HCT116 (cell line): ENCODE measurements around the gene RIN3. TPM values are rescaled to one million over a fixed set of nuclear protein-coding genes. Genes with fewer than 3 reads are reported as not detected.

Source experiments
- ATAC-seq: fragments of 200-7000 bp; cut with Tn5 transposase; 2 replicates; pipeline ENCODE4 v1.9.1; 2020; ENCODE audit warnings: mild to moderate bottlenecking, moderate library complexity
- BruUV-seq: library from RNA; stranded (reverse); fragments of 400-500 nt; replicated peaks from 2 replicates; lab custom pipeline; 2021; lab: Mats Ljungman, UMichigan
- CTCF ChIA-PET: fragments of 300-600 bp; sonication (Branson Sonifier 250); formaldehyde crosslinking; loops from one replicate; lab custom pipeline; 2021; ENCODE audit warnings: antibody characterized with exemption; lab: Charles Lee
- POLR2A ChIA-PET: fragments of 300-600, 350-600 bp; sonication (Branson Sonifier 250); formaldehyde crosslinking; loops from one replicate; lab custom pipeline; 2021; ENCODE audit warnings: antibody characterized with exemption; lab: Charles Lee
- RAD21 ChIA-PET, 2 experiments: fragments of 300-600 bp; sonication (Branson Sonifier 250); formaldehyde crosslinking; loops; one replicate each; lab custom pipeline; 2023; ENCODE audit warnings: low total read pairs in 2 of 2; ENCODE audit not compliant: uncharacterized antibody in 2 of 2, unreplicated experiment in 2 of 2, low non-redundant PET in 1 of 2; lab: Charles Lee
- DNase-seq: peaks from one replicate; pipeline ENCODE4 v3.0.0-alpha.2; 2010; ENCODE audit warnings: low read depth, low spot score
- H2AFZ ChIP-seq: fragments of 200-600 bp; shearing (Covaris generic), sonication (generic); 2 replicates; pipeline ENCODE4 v1.6.1; 2017; ENCODE audit warnings: low read depth, mixed run types, mixed read lengths, antibody characterized with exemption, low read length; ENCODE audit not compliant: poor library complexity, severe bottlenecking
- H3K27ac ChIP-seq: 2 replicates; pipeline ENCODE4 v1.5.1; 2012; ENCODE audit warnings: low read depth, low read length
- H3K27me3 ChIP-seq: fragments of 200-600 bp; sonication (generic); 2 replicates; pipeline ENCODE4 v1.6.1; 2016; ENCODE audit warnings: mixed run types, low read length, mixed read lengths; ENCODE audit not compliant: insufficient read depth
- H3K36me3 ChIP-seq, 2 experiments: fragments of 200-500 bp in 1 of 2; fragments of 200-600 bp in 1 of 2; sonication (Bioruptor generic) in 1 of 2; sonication (generic) in 1 of 2; 2 replicates each; pipeline versions ENCODE4 v1.5.1 to v1.6.1; 2014 to 2016; ENCODE audit warnings: low read length in 2 of 2, inconsistent platforms in 1 of 2, mixed read lengths in 1 of 2, mixed run types in 1 of 2; ENCODE audit not compliant: insufficient read depth in 2 of 2, control insufficient read depth in 1 of 2
- H3K4me1 ChIP-seq, 2 experiments: fragments of 200-600 bp in 1 of 2; sonication (generic) in 1 of 2; 2 replicates each; pipeline versions ENCODE4 v1.5.1 to v1.6.1; 2012 to 2017; ENCODE audit warnings: low read length in 2 of 2, inconsistent platforms in 1 of 2, mild to moderate bottlenecking in 1 of 2, mixed read lengths in 1 of 2, mixed run types in 1 of 2, moderate library complexity in 1 of 2; ENCODE audit not compliant: insufficient read depth in 2 of 2, control insufficient read depth in 1 of 2
- H3K4me2 ChIP-seq: fragments of 200-600 bp; sonication (generic); 2 replicates; pipeline ENCODE4 v1.6.1; 2017; ENCODE audit warnings: mixed run types, low read length, mixed read lengths
- H3K4me3 ChIP-seq, 2 experiments: fragments of 200-600 bp in 1 of 2; sonication (generic) in 1 of 2; replicated peaks in 1 of 2; 2 replicates each; pipeline ENCODE4 v1.5.1; 2011 to 2016; ENCODE audit warnings: low read length in 2 of 2, control low read depth in 1 of 2, low read depth in 1 of 2, mild to moderate bottlenecking in 1 of 2, mixed read lengths in 1 of 2, mixed run types in 1 of 2
- H3K79me2 ChIP-seq: fragments of 200-600 bp; sonication (generic); 2 replicates; pipeline ENCODE4 v1.6.1; 2017; ENCODE audit warnings: mild to moderate bottlenecking, mixed run types, low read length, moderate library complexity, mixed read lengths; ENCODE audit not compliant: insufficient read depth
- H3K9ac ChIP-seq: fragments of 200-600 bp; sonication (generic); 2 replicates; pipeline ENCODE4 v1.6.1; 2016; ENCODE audit warnings: low read length, mixed read lengths
- H3K9me2 ChIP-seq: fragments of 200-600 bp; sonication (generic), shearing (Covaris generic); 2 replicates; pipeline ENCODE4 v1.6.1; 2017; ENCODE audit warnings: mixed run types, mild to moderate bottlenecking, moderate library complexity; ENCODE audit not compliant: insufficient read depth
- H3K9me3 ChIP-seq, 2 experiments: fragments of 200-500 bp in 1 of 2; fragments of 200-600 bp in 1 of 2; sonication (Bioruptor generic) in 1 of 2; sonication (generic) in 1 of 2; 2 replicates each; pipeline ENCODE4 v1.6.1; 2014 to 2017; ENCODE audit warnings: low read length in 2 of 2, mixed read lengths in 2 of 2, inconsistent platforms in 1 of 2, low read depth in 1 of 2, mild to moderate bottlenecking in 1 of 2, mixed run types in 1 of 2, moderate library complexity in 1 of 2; ENCODE audit not compliant: control insufficient read depth in 1 of 2, insufficient read depth in 1 of 2
- H4K20me1 ChIP-seq: fragments of 200-600 bp; sonication (generic), shearing (Covaris generic); 2 replicates; pipeline ENCODE4 v1.6.1; 2017; ENCODE audit warnings: mixed run types, mild to moderate bottlenecking, moderate library complexity; ENCODE audit not compliant: insufficient read depth
- POLR2A ChIP-seq: IDR thresholded peaks from 2 replicates; pipeline ENCODE4 v1.7.0; 2011; ENCODE audit warnings: borderline replicate concordance; ENCODE audit not compliant: insufficient read depth, insufficient read length; ENCODE audit errors: extremely low read depth
- intact Hi-C: fragments of 100-400 bp; cut with micrococcal nuclease; formaldehyde crosslinking; loops from 2 replicates; pipeline ENCODE4 v1.10.0; 2022
- total RNA-seq: library from RNA; stranded (reverse); gene quantifications from one replicate; pipeline ENCODE4 v1.2.1, GENCODE V29; 2021; ENCODE audit not compliant: unreplicated experiment
- TF ChIP-seq, protein P1 (sequence below), 3 experiments: fragments of 200-600 bp in 1 of 3; sonication (generic) in 1 of 3; IDR thresholded peaks in 2 of 3; conservative IDR thresholded peaks in 1 of 3; 2 replicates each; pipeline ENCODE4 v1.5.1; 2012 to 2017; ENCODE audit warnings: low read depth in 2 of 3, low read length in 2 of 3, antibody characterized with exemption in 1 of 3, borderline replicate concordance in 1 of 3, control low read depth in 1 of 3, mild to moderate bottlenecking in 1 of 3, mixed read lengths in 1 of 3, mixed run types in 1 of 3, moderate library complexity in 1 of 3; ENCODE audit not compliant: insufficient read depth in 1 of 3

RIN3 gene
- total RNA-seq, 1 experiment from 2014 or later: 22.2 TPM

- H3K27me3 ChIP-seq: no peaks in the 10 kb centered on the region
- no peak overlapping the region for H2AFZ ChIP-seq
- no peak overlapping the region for H3K4me3 ChIP-seq
- CTCF ChIA-PET: interaction anchor here (0.6 kb wide), 1 partner anchor 114 kb away, joined by 3 read pairs; no protein-coding TSS in a partner anchor
- H3K9me3 ChIP-seq: no peaks in the 10 kb centered on the region
- no TSS peak for BruUV-seq
- no peaks in the 10 kb centered on the region for H3K36me3 ChIP-seq
- RAD21 ChIA-PET: no interaction called here
- POLR2A ChIA-PET: no interaction called here
- DNase-seq (no peak), ATAC-seq (no peak)
- no peaks in the 10 kb centered on the region for H3K79me2 ChIP-seq
- TF ChIP-seq POLR2A: no peak
- TF ChIP-seq, protein P1, sequence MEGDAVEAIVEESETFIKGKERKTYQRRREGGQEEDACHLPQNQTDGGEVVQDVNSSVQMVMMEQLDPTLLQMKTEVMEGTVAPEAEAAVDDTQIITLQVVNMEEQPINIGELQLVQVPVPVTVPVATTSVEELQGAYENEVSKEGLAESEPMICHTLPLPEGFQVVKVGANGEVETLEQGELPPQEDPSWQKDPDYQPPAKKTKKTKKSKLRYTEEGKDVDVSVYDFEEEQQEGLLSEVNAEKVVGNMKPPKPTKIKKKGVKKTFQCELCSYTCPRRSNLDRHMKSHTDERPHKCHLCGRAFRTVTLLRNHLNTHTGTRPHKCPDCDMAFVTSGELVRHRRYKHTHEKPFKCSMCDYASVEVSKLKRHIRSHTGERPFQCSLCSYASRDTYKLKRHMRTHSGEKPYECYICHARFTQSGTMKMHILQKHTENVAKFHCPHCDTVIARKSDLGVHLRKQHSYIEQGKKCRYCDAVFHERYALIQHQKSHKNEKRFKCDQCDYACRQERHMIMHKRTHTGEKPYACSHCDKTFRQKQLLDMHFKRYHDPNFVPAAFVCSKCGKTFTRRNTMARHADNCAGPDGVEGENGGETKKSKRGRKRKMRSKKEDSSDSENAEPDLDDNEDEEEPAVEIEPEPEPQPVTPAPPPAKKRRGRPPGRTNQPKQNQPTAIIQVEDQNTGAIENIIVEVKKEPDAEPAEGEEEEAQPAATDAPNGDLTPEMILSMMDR (IDR thresholded peaks at IDR 0.05 in 2 of 3, conservative IDR thresholded peaks at IDR 0.05 in 1 of 3; ENCODE audit: borderline replicate concordance in 1 of 3, insufficient read depth in 1 of 3, low read depth in 2 of 3, low read length in 2 of 3): no peak
- H3K27ac ChIP-seq: no peak overlapping the region
- H3K9ac ChIP-seq: no peak overlapping the region
- H3K4me1 ChIP-seq: no peaks in the 10 kb centered on the region
- no peaks in the 10 kb centered on the region for H4K20me1 ChIP-seq
- intact Hi-C loops: no loop called here
- no peak overlapping the region for H3K4me2 ChIP-seq
- no peaks in the 10 kb centered on the region for H3K9me2 ChIP-seq
These were observed 139.6 kb downstream of the RIN3 start for GRCh38 chr14:92653162-92653651.

DNA sequence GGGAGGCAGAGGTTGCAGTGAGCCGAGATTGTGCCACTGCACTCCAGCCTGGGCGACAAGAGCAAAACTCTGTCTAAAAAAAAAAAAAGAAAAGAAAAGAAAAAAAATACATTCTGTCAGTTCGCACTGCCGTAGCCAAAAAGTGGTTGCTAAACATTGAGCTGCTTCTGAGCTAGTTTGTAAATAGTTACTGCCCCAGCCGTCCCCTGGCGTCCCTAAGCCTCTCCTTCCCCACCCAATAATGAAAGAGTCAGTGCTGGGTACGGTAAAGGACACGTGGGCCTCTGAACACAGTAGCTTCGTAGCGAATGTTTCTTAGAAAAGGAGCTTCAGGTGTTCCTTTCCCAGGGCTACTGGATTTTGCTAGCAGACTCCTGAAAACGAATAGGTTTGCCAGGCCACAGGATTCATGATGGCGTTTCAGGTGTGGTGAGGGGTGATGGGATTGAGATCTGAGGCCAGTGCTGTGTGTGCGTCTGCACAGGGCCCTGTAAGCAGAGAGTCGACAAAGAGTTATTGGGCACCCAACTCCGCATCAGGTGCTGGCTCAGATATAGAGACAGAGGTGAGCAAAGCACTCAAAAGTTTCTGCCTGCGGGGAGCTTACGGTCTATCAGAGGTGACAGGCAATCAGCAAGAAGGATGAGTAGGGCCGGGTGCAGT is 140.8 kb downstream of the RIN3 start:
- Histone ChIP-seq H3K4me1 (no peaks in the 10 kb centered on the region), H3K9ac (no peak overlapping the region), H4K20me1 (no peaks in the 10 kb centered on the region), H3K4me3 (no peak overlapping the region), H3K27me3 (no peaks in the 10 kb centered on the region), H2AFZ (no peak overlapping the region), H3K27ac (no peak overlapping the region), H3K79me2 (no peaks in the 10 kb centered on the region), H3K36me3 (no peaks in the 10 kb centered on the region), H3K4me2 (no peak overlapping the region), H3K9me3 (no peaks in the 10 kb centered on the region), H3K9me2 (no peaks in the 10 kb centered on the region)
- TF ChIP-seq, protein P1 (IDR thresholded peaks at IDR 0.05 in 2 of 3, conservative IDR thresholded peaks at IDR 0.05 in 1 of 3; ENCODE audit: borderline replicate concordance in 1 of 3, insufficient read depth in 1 of 3, low read depth in 2 of 3, low read length in 2 of 3): no peak
- DNase-seq: no peak
- POLR2A ChIA-PET: no interaction called here
- RAD21 ChIA-PET: no interaction called here
- ATAC-seq: no peak
- CTCF ChIA-PET: no interaction called here
- intact Hi-C loops: no loop called here
- BruUV-seq: no TSS peak
